CD4-positive, alpha-beta T cell treated with Interleukin-2 at 100 ng/mL for 4 hours (primary cell): ENCODE results near the gene XRCC5.
A peak's percentile ranks its signal among the peaks of the same experiment; 100 is the strongest.

Experiments
- DNase-seq: peaks from one replicate; pipeline ENCODE4 v3.0.0-alpha.2; 2020; ENCODE audit warnings: low spot score

Gene XRCC5

DNA sequence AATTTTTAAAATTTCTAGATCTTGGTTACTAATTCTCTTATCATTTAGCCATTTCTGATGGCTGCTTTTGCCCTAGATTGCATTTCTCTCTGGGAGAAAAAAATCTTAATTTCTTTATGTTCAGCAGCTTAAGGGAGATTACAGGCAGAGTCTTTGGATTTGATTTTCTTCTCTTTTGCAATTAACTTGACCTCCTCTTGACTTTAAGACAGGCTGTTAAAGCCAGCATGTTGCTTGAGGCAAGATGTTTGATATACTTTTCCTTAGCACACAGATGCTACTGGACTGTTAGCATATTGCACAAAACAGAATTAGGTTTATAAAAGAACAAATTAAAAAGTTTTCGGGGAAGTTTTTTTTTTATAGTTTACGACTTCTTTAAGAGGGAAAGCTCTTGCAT is 50.0 kb downstream of the XRCC5 start:
- DNase-seq: no peak

- no peak for DNase-seq
Observed at GRCh38 chr2:216159646-216160045, 50.5 kb downstream of the XRCC5 start.

DNA sequence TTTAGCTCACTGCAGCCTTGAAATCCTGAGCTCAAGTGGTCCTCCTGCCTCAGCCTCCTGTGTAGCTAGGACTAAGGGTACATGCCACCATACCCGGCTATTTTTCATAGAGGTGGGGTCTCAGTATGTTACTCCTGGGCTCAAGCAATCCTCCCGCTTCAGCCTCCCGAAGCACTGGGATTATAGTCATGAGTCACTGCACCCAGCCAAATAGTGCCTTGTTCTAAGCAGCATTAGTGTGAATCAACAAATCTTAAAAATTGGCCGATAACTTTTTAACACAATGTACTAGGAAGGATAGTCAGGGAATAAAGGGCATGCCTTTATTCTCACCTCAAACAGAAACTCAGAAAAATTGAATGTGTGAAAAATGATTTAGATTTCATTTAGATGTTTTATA is 51.6 kb downstream of the XRCC5 start:
- DNase-seq: no peak

DNA sequence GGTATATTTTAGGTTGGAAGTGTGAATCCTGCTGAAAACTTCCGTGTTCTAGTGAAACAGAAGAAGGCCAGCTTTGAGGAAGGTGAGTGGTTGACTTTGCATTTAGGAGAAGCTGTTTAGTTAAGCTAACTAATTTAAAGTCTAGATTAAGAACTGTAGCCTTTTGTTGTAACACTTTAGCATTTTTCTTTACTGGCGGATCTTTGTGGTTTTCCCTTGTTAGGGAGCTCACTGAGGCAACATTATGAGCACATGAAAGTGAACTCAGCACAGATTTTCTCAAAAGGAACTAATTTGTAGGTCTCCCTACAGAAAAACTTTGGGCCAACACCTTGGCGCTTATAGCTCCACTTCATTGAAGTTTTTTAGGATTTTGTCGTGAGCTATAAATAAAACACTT is 52.8 kb downstream of the XRCC5 start:
- DNase-seq: no peak

DNA sequence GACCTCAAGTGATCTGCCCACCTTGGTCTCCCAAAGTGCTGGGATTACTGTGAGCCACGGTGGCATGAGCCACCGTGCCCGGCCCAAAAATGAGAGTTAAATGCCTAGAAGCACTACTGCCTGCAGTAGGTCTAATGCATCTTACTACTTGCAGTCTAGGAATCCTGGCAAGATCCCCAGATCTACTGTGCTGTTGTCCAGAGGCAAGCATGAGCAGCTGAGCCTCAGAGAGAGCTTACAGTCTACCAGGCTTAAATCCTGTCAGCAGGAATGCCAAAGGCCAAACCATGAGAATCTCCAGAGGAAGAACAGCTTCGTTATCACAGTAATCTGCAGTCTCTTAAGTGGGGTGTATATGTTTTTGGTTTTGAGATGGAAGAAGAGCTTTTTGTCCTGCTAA is 54.4 kb downstream of the XRCC5 start:
- no peak for DNase-seq

- DNase-seq: no peak
Observed at GRCh38 chr2:216164087-216164486, 54.9 kb downstream of the XRCC5 start.

- no peak for DNase-seq
Observed at GRCh38 chr2:216164576-216164975, 55.4 kb downstream of the XRCC5 start.

GRCh38 chr2:216165711-216166110 is 56.6 kb downstream of the XRCC5 start:
- DNase-seq: no peak

DNA sequence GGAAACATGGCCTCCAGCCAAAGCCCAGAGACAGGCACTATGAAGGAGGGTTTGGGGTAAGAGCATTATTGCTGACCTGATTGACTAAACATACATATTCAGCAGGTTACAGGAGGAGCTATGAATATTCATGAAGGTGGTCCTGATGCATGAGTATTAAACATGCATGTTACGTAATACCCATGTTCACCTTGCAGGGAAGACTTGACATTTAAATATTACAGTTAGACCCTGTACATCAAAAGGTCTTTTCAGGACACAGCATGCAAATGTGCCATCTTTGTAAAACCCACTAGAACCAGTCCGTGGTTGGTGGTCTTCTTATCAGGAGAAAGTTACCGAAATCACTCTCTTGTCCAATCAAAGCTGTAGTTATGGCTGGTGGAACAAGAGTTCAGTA is 59.9 kb downstream of the XRCC5 start:
- no peak for DNase-seq

GRCh38 chr2:216170076-216170763 is 61.1 kb downstream of the XRCC5 start:
- peak; percentile 10 for DNase-seq

GRCh38 chr2:216171011-216171410 is 61.9 kb downstream of the XRCC5 start:
- DNase-seq: no peak

DNA sequence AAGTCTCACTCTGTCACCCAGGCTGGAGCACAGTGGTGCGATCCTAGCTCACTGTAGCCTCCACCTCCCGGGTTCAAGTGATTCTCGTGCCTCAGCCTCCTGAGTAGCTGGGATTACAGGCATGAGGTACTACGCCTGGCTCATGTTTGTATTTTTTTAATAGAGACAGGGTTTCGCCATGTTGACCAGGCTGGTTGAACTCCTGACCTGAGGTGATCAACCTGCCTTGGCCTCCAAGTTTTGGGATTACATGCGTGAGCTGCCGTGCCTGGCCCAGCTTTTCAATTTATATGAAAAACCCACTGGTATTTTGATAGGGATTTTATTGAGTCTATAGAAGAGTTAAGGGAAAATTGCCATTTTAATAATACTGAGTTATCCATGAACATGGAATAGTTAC is 63.3 kb downstream of the XRCC5 start:
- DNase-seq: no peak

- no peak for DNase-seq
Observed at GRCh38 chr2:216179015-216179414, 69.9 kb downstream of the XRCC5 start.

DNA sequence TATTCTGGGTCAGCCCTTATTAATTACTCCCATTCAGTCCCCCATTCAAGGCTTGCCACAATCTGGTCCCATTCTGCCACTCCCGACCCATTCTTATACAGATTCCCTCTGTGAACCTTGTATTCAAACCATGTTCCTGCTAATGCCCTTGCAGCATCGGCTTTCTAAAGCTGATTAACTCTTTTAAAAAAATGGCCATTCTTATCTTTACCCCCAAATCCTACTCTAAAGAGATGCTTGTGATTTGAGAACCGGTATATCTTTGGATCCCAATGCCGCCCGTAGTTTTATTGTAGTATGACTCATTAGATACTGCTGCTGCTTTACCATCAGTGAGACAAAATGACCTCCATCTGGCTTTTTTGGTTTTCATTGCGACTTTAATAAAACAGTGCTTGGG is 72.2 kb downstream of the XRCC5 start:
- DNase-seq: no peak

GRCh38 chr2:216181953-216182461 is 72.9 kb downstream of the XRCC5 start:
- no peak for DNase-seq

- DNase-seq: no peak
Observed at GRCh38 chr2:216183462-216183861, 74.3 kb downstream of the XRCC5 start.

GRCh38 chr2:216188559-216188850 is 79.4 kb downstream of the XRCC5 start:
- DNase-seq: no peak

GRCh38 chr2:216188956-216189355 is 79.8 kb downstream of the XRCC5 start:
- DNase-seq: no peak

GRCh38 chr2:216189410-216189809 is 80.3 kb downstream of the XRCC5 start:
- no peak for DNase-seq

DNA sequence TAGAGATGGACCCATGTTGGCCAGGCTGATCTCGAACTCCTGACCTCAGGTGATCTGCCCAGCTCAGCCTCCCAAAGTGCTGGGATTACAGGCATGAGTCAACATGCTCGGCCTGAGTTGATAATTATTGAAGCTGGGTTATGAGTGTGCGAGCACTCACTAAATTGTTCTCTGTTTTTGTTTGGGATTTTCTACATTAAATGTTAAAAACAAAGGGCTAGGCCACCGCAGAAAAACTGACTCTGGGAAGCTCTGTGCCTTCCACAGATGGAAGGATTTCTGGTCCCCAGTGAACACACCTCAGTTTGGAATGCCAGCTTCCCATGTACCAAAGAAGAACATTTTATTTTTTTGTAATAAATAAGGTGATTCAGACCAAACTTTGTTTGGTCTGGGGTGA is 83.0 kb downstream of the XRCC5 start:
- DNase-seq: no peak

DNA sequence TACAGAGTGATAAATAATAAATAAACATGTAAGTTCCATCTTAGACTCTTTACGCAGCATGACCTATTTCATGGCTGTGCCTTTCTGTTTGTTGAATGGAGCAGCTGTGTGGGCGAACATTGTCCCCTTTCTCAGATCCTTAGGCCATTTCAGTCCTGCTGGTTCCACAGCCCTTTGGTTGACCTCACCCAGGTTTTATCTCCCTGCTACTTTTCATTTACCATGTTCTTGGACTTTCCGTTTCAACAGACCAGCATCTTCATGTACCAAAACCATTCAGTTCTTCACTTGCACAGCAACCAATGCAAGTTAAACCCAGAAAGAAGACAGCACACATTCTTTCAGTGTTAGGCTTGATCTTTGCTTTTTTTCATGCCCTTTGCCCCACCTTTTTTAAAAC is 83.8 kb downstream of the XRCC5 start:
- no peak for DNase-seq

DNA sequence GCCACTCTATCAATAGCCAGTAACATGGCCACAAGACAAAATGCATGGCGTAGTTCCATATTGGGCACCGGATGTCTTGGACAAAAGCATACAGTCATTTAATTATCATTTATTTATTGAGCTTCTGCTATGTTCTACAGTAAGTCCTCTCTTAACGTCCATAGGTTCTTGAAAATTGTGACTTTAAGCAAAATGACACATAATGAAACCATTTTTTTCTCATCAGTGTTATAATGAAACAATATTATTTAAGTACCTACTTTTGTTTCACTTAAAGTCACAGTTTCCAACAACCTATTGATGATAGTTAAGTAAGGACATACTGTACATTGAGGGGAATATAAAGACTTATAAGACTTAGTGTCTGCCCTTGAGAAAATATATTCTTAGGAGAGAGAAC is 84.9 kb downstream of the XRCC5 start:
- DNase-seq: no peak

GRCh38 chr2:216194561-216194960 is 85.4 kb downstream of the XRCC5 start:
- DNase-seq: no peak

DNA sequence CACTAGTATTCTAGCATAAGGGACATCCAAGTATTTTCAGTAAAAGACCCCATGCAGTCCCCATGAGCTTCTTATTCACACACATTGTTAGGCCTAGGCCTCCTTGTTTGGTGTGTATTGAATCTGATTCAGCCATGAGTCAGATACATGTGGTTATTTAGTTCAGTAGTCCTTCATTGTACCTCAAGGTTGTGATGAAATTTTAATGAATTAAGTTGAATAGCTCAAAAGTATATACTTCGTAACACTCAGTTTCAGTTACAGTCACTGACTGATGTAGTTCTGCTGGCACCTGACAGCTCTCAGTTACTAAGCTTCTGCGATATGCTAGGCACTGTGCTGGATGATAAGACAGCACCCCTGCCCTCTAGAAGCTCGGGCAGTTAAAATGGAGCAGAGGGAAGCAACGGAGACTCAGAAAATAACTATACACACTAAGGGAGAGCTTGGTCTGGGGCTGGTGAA is 86.4 kb downstream of the XRCC5 start:
- no peak for DNase-seq
